Uterus (tissue), 4 donors: ENCODE results near the gene TBCD. TPM values are rescaled to one million over a fixed set of nuclear protein-coding genes. Genes with fewer than 3 reads are reported as not detected.
"Not testable (repeated sequence)": the region's sequence is repeated elsewhere in the genome, so short reads cannot be mapped to it uniquely, and the experiment has no call there.

Experiments used
- DNase-seq, 2 donors: peaks; one replicate each; pipeline ENCODE4 v3.0.0-alpha.2; 2019 to 2020
- H3K27ac ChIP-seq, 2 donors: fragments of 200-600 bp; sonication (generic); 1 replicate in 1 of 2; 2 replicates in 1 of 2; pipeline ENCODE4 v1.5.1; 2016 to 2018
- H3K27me3 ChIP-seq, 2 donors: fragments of 200-600 bp; sonication (generic); one replicate each; pipeline ENCODE4 v1.5.1; 2018 to 2019; ENCODE audit warnings: control low read depth in 1 of 2
- H3K36me3 ChIP-seq, 2 donors: fragments of 200-600 bp; sonication (generic); one replicate each; pipeline ENCODE4 v1.5.1; 2019; ENCODE audit warnings: control low read depth in 1 of 2
- H3K4me1 ChIP-seq, 2 donors: fragments of 200-600 bp; sonication (generic); one replicate each; pipeline ENCODE4 v1.5.1; 2018 to 2019; ENCODE audit warnings: control low read depth in 1 of 2
- H3K4me3 ChIP-seq, 2 donors: fragments of 200-600 bp; sonication (generic); 1 replicate in 1 of 2; 2 replicates in 1 of 2; pipeline ENCODE4 v1.5.1; 2018 to 2019; ENCODE audit warnings: mild to moderate bottlenecking in 1 of 2
- H3K9me3 ChIP-seq, 2 donors: fragments of 200-600 bp; sonication (generic); one replicate each; pipeline ENCODE4 v1.5.1; 2019; ENCODE audit warnings: control low read depth in 1 of 2
- CTCF ChIP-seq, 4 experiments: fragments of 200-600 bp in 2 of 4; fragments of 450-650 bp in 2 of 4; sonication (generic) in 2 of 4; IDR thresholded peaks; one replicate each; pipeline ENCODE4 v1.5.1; 2016 to 2019; ENCODE audit warnings: antibody characterized with exemption in 4 of 4, mild to moderate bottlenecking in 2 of 4, moderate library complexity in 1 of 4
- POLR2A ChIP-seq, 2 donors: fragments of 450-650 bp; IDR thresholded peaks; one replicate each; pipeline ENCODE4 v1.6.1; 2016; ENCODE audit warnings: antibody characterized with exemption in 2 of 2, mild to moderate bottlenecking in 1 of 2, moderate library complexity in 1 of 2
- intact Hi-C: fragments of 100-400 bp; cut with DNase I; formaldehyde crosslinking; loops from one replicate; pipeline ENCODE4 v1.15.1; 2023; ENCODE audit warnings: low total_unique reads
- total RNA-seq, 4 donors: library from RNA; depleted of rRNA in 3 of 4; stranded (reverse); fragments of >200 nt in 3 of 4; gene quantifications; one replicate each; pipeline versions ENCODE4 v1.1.0 to v1.2.4, GENCODE V29; 2014 to 2023
- donor health status: DM: yes; HTN: yes; CAD: no.

The TBCD gene
- total RNA-seq, 4 donors from 2014 or later = 35.9 to 142 (median 61.3) TPM

GRCh38 chr17:82979718-82980117, 227.9 kb downstream of the TBCD start:
- no peaks in the 10 kb centered on the region for H3K4me1 ChIP-seq
- DNase-seq = no peak
- no peak for TF ChIP-seq CTCF (IDR thresholded peaks at IDR 0.05)
- no peak for TF ChIP-seq POLR2A (IDR thresholded peaks at IDR 0.05)
- no peaks in the 10 kb centered on the region for H3K36me3 ChIP-seq
- no peak overlapping the region for H3K4me3 ChIP-seq
- H3K27ac ChIP-seq = no peak overlapping the region
- intact Hi-C loops = no loop called here
- H3K9me3 ChIP-seq = no peaks in the 10 kb centered on the region
- H3K27me3 ChIP-seq = no peaks in the 10 kb centered on the region

- Histone ChIP-seq H3K27ac (no peak overlapping the region), H3K27me3 (no peaks in the 10 kb centered on the region), H3K4me3 (no peak overlapping the region), H3K9me3 (no peaks in the 10 kb centered on the region), H3K4me1 (no peaks in the 10 kb centered on the region), H3K36me3 (no peaks in the 10 kb centered on the region)
- no peak for DNase-seq
- intact Hi-C loops = no loop called here
- no peak for TF ChIP-seq CTCF (IDR thresholded peaks at IDR 0.05)
- TF ChIP-seq POLR2A (IDR thresholded peaks at IDR 0.05) = no peak
These were observed 228.8 kb downstream of the TBCD start for GRCh38 chr17:82980632-82981031.

GRCh38 chr17:82981141-82981730, 229.4 kb downstream of the TBCD start:
- Histone ChIP-seq H3K36me3 (no peaks in the 10 kb centered on the region), H3K4me1 (no peaks in the 10 kb centered on the region), H3K27me3 (no peaks in the 10 kb centered on the region), H3K27ac (no peak overlapping the region), H3K9me3 (no peaks in the 10 kb centered on the region), H3K4me3 (no peak overlapping the region)
- no peak for DNase-seq
- intact Hi-C loops = no loop called here
- no peak for TF ChIP-seq CTCF (IDR thresholded peaks at IDR 0.05)
- TF ChIP-seq POLR2A (IDR thresholded peaks at IDR 0.05) = no peak

GRCh38 chr17:82983510-82984248, 231.8 kb downstream of the TBCD start:
- Histone ChIP-seq H3K9me3 (no peaks in the 10 kb centered on the region), H3K27me3 (no peaks in the 10 kb centered on the region), H3K4me1 (no peaks in the 10 kb centered on the region), H3K27ac (no peak overlapping the region), H3K4me3 (no peak overlapping the region), H3K36me3 (no peaks in the 10 kb centered on the region)
- DNase-seq = no peak
- intact Hi-C loops = no loop called here
- TF ChIP-seq CTCF (IDR thresholded peaks at IDR 0.05) = no peak
- TF ChIP-seq POLR2A (IDR thresholded peaks at IDR 0.05) = no peak

GRCh38 chr17:82984249-82984617, 232.4 kb downstream of the TBCD start:
- H3K27me3 ChIP-seq, DNase-seq, H3K4me1 ChIP-seq, H3K9me3 ChIP-seq, intact Hi-C loops, H3K36me3 ChIP-seq, H3K27ac ChIP-seq, H3K4me3 ChIP-seq: not testable (repeated sequence)
